ENCODE results near the gene BCAT1.

BCAT1 gene

GRCh38 chr12:24881724-24882371 is 67.1 kb downstream of the BCAT1 start:
- TF ChIP-seq CTCF (IDR thresholded peaks at IDR 0.05; ENCODE audit: poor library complexity, severe bottlenecking), result no peak
- DNase-seq (ENCODE audit: low spot score) (no peak), ATAC-seq (ENCODE audit: low read depth) (no peak)
- Histone ChIP-seq H3K4me3 (ENCODE audit: severe bottlenecking) (no peak overlapping the region), H3K4me1 (ENCODE audit: insufficient read depth, poor library complexity, severe bottlenecking) (no peaks in the 10 kb centered on the region), H3K27me3 (ENCODE audit: insufficient read depth, poor library complexity, severe bottlenecking) (no peaks in the 10 kb centered on the region), H3K36me3 (ENCODE audit: low read depth) (no peaks in the 10 kb centered on the region), H3K9me3 (ENCODE audit: severe bottlenecking) (no peaks in the 10 kb centered on the region), H3K27ac (ENCODE audit: poor library complexity, severe bottlenecking) (no peak overlapping the region)

- no peaks in the 10 kb centered on the region for H3K36me3 ChIP-seq (ENCODE audit: low read depth)
- DNase-seq (ENCODE audit: low spot score), result no peak
- no peak for ATAC-seq (ENCODE audit: low read depth)
- no peak overlapping the region for H3K27ac ChIP-seq (ENCODE audit: poor library complexity, severe bottlenecking)
- H3K9me3 ChIP-seq (ENCODE audit: severe bottlenecking), result no peaks in the 10 kb centered on the region
- TF ChIP-seq CTCF (IDR thresholded peaks at IDR 0.05; ENCODE audit: poor library complexity, severe bottlenecking), result no peak
- no peaks in the 10 kb centered on the region for H3K4me1 ChIP-seq (ENCODE audit: insufficient read depth, poor library complexity, severe bottlenecking)
- no peak overlapping the region for H3K4me3 ChIP-seq (ENCODE audit: severe bottlenecking)
- no peaks in the 10 kb centered on the region for H3K27me3 ChIP-seq (ENCODE audit: insufficient read depth, poor library complexity, severe bottlenecking)
Observed at GRCh38 chr12:24881227-24881626, 67.7 kb downstream of the BCAT1 start.

- Histone ChIP-seq H3K9me3 (ENCODE audit: severe bottlenecking) (no peaks in the 10 kb centered on the region), H3K27me3 (ENCODE audit: insufficient read depth, poor library complexity, severe bottlenecking) (no peaks in the 10 kb centered on the region), H3K27ac (ENCODE audit: poor library complexity, severe bottlenecking) (no peak overlapping the region), H3K4me3 (ENCODE audit: severe bottlenecking) (no peak overlapping the region), H3K36me3 (ENCODE audit: low read depth) (no peaks in the 10 kb centered on the region), H3K4me1 (ENCODE audit: insufficient read depth, poor library complexity, severe bottlenecking) (no peaks in the 10 kb centered on the region)
- TF ChIP-seq CTCF (IDR thresholded peaks at IDR 0.05; ENCODE audit: poor library complexity, severe bottlenecking), result no peak
- no peak for ATAC-seq (ENCODE audit: low read depth)
- no peak for DNase-seq (ENCODE audit: low spot score)
Observed at GRCh38 chr12:24880732-24881131, 68.2 kb downstream of the BCAT1 start.

GRCh38 chr12:24879644-24880043 is 69.3 kb downstream of the BCAT1 start:
- Histone ChIP-seq H3K27ac (ENCODE audit: poor library complexity, severe bottlenecking) (no peak overlapping the region), H3K4me1 (ENCODE audit: insufficient read depth, poor library complexity, severe bottlenecking) (no peaks in the 10 kb centered on the region), H3K36me3 (ENCODE audit: low read depth) (no peaks in the 10 kb centered on the region), H3K27me3 (ENCODE audit: insufficient read depth, poor library complexity, severe bottlenecking) (no peaks in the 10 kb centered on the region), H3K9me3 (ENCODE audit: severe bottlenecking) (no peaks in the 10 kb centered on the region), H3K4me3 (ENCODE audit: severe bottlenecking) (no peak overlapping the region)
- DNase-seq (ENCODE audit: low spot score), result no peak
- no peak for ATAC-seq (ENCODE audit: low read depth)
- TF ChIP-seq CTCF (IDR thresholded peaks at IDR 0.05; ENCODE audit: poor library complexity, severe bottlenecking), result no peak

GRCh38 chr12:24875014-24875413 is 73.9 kb downstream of the BCAT1 start:
- H3K27me3 ChIP-seq (ENCODE audit: insufficient read depth, poor library complexity, severe bottlenecking), result no peaks in the 10 kb centered on the region
- no peak for DNase-seq (ENCODE audit: low spot score)
- no peak for ATAC-seq (ENCODE audit: low read depth)
- H3K36me3 ChIP-seq (ENCODE audit: low read depth), result no peaks in the 10 kb centered on the region
- H3K9me3 ChIP-seq (ENCODE audit: severe bottlenecking), result no peaks in the 10 kb centered on the region
- no peaks in the 10 kb centered on the region for H3K4me1 ChIP-seq (ENCODE audit: insufficient read depth, poor library complexity, severe bottlenecking)
- TF ChIP-seq CTCF (IDR thresholded peaks at IDR 0.05; ENCODE audit: poor library complexity, severe bottlenecking), result no peak
- no peak overlapping the region for H3K27ac ChIP-seq (ENCODE audit: poor library complexity, severe bottlenecking)
- H3K4me3 ChIP-seq (ENCODE audit: severe bottlenecking), result no peak overlapping the region

All from RWPE2 (cell line).